ENCODE measurements around the gene TMEM98.
"Not testable (repeated sequence)": the region's sequence is repeated elsewhere in the genome, so short reads cannot be mapped to it uniquely, and the experiment has no call there.

TMEM98 gene, protein sequence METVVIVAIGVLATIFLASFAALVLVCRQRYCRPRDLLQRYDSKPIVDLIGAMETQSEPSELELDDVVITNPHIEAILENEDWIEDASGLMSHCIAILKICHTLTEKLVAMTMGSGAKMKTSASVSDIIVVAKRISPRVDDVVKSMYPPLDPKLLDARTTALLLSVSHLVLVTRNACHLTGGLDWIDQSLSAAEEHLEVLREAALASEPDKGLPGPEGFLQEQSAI

DNA sequence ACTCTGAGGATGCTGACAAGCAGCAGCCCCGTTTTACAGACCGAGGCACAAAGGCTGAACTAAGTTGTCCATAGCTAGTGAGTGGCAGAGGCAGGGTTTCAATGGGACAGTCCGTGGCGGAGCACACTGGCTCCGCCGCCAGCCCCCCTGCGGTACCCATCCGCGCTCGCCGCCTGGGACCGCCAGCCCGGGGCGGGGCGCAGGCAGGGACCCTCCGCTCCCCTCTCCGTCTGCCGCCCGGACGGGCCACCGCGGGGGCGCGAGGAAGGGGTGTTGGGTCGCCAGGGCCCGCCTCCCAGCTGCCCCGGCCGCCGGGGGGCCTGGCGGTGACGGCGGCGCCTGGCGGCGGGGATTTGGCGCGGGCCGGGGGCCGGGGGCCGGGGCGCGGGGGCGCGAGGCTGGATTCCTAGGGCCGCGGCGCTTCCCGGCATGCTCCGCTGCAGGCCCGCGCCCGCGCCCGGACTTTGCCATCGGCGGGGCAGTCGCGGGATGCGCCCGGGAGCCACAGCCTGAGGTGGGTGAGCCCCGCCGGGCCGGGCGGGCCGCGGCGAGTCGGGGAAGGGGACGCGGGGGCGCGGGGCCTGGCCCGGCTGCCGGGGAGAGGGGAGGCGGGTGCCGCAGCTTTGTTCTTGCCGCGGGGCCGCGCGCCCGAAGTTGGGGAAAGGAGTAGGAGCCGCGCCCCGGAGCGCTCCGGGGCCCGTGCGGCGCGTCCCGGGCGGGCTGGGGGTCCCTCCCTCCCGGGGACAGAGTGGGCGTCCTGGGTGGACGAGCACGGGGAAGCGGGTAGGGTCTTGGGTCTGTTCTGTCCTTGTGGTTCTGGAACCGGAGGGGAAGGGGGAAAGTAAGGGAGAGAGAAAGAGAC, at the start of gene TMEM98:
Gene TMEM98 (plus strand): TSS at position 430 of the 862 bp plus-strand sequence. CDS start 3,376 bp downstream, outside the sequence.
- Histone ChIP-seq H3K27ac (ENCODE audit: low read depth, low read length) (peak within 1 kb of the TSS; percentile 5), H3K27me3 (ENCODE audit: control insufficient read depth, insufficient read depth, low read length) (peaks cover 6% of the 10 kb centered on the region; the same call in 1 of the 2 replicates), H3K4me3 (ENCODE audit: low read depth, low read length) (peak within 1 kb of the TSS; percentile 84), H3K4me1 (ENCODE audit: control insufficient read depth, insufficient read depth, low read length) (peaks cover 17% of the 10 kb centered on the region), H3K9me3 (ENCODE audit: control insufficient read depth, insufficient read depth, low read length) (no peaks in the 10 kb centered on the region), H3K9ac (ENCODE audit: low read depth, low read length) (peak within 1 kb of the TSS; percentile 76), H3K36me3 (ENCODE audit: control insufficient read depth, insufficient read depth, low read length) (peaks cover 15% of the 10 kb centered on the region)

DNA sequence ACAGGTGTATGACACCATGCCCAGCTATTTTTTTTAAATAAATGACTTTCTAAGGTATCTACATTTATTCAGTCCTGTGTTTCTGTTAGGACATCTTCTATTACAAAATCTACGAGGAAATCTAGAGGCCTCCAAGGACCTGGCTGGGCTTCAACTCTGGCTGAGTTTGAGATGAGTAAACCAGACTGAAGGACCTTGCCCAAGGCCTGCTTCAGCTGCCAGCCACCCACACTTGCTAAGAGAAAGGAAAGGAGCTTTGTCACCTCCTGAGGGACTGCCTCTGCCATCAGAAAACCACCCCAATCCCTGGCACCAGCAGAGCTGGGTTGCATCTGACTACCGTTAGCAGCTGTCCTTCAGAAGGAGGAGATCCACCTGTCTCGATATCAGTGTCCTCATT, 49.7 kb upstream of the TMEM98 start:
- H3K4me3 ChIP-seq (ENCODE audit: low read depth, low read length) = no peak overlapping the region

DNA sequence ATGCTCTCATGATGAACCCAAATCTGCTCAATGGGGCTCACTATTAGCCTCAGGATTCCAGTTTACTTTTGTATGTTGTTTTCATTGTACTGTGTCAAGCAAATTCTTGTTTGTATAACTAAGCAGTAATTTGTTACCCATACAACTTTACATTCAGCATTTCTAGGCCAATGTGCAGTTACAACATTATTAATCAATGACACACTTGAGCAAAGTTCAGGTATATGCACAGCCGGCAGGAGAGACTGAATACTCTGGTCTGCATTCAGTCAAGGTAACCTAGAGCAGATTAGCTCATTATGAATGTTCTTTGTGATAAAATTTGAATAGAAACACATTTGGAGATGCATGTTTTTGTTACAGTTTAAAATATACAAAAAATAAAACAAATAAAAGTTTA, 48.8 kb upstream of the TMEM98 start:
- no peak overlapping the region for H3K9ac ChIP-seq (ENCODE audit: low read depth, low read length)
- no peaks in the 10 kb centered on the region for H3K9me3 ChIP-seq (ENCODE audit: control insufficient read depth, insufficient read depth, low read length)
- H3K27me3 ChIP-seq (ENCODE audit: control insufficient read depth, insufficient read depth, low read length) = no peaks in the 10 kb centered on the region
- H3K4me3 ChIP-seq (ENCODE audit: low read depth, low read length) = no peak overlapping the region
- H3K36me3 ChIP-seq (ENCODE audit: control insufficient read depth, insufficient read depth, low read length) = 0 out of 2 replicates have a peak, but pooled peaks cover 3% of the 10 kb centered on the region
- no peak overlapping the region for H3K27ac ChIP-seq (ENCODE audit: low read depth, low read length)
- H3K4me1 ChIP-seq (ENCODE audit: control insufficient read depth, insufficient read depth, low read length) = peaks cover 10% of the 10 kb centered on the region

More for the DNA sequence above, 49.7 kb upstream of the TMEM98 start:
- H3K9me3 ChIP-seq (ENCODE audit: control insufficient read depth, insufficient read depth, low read length) = no peaks in the 10 kb centered on the region
- no peaks in the 10 kb centered on the region for H3K27me3 ChIP-seq (ENCODE audit: control insufficient read depth, insufficient read depth, low read length)
- H3K36me3 ChIP-seq (ENCODE audit: control insufficient read depth, insufficient read depth, low read length) = 0 out of 2 replicates have a peak, but pooled peaks cover 3% of the 10 kb centered on the region
- peaks cover 10% of the 10 kb centered on the region for H3K4me1 ChIP-seq (ENCODE audit: control insufficient read depth, insufficient read depth, low read length)
- no peak overlapping the region for H3K27ac ChIP-seq (ENCODE audit: low read depth, low read length)
- H3K9ac ChIP-seq (ENCODE audit: low read depth, low read length) = no peak overlapping the region

DNA sequence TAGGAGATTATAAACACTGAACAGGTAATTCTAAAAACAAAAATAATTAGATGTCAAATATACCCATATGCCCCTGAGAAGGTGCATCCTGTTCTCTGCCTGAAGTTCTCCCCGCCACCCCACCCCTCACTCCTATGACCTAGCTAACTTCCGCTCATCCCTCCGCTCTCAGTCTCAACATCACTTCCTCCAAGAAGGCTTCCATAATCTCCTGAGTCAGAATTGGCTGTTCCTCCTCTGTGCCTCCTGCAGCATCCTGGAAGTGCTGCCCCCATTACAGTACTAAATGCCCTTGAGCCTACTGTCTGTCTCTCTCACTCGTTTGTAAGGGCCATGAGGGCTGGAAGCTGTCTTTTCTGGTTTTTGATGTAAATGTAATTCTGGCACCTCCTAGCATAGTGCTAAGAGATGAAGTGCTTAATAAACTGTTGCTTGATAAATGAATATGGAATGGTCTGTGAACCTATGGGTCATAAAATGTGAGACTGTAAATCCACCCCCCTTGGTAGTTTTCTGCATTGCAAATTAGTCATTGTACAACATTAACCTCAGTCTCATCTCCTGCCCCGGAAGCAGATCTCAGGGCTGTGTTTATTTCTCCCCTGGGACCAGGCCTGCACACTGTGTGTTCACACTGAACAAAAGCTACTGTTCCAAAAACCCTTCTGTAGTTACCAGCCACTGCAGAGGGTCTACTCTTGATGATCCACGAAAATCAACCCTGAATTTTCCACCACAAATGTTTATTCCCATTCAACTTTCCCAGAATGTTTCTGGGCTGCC, 47.1 kb upstream of the TMEM98 start:
- peaks cover 6% of the 10 kb centered on the region for H3K4me1 ChIP-seq (ENCODE audit: control insufficient read depth, insufficient read depth, low read length)
- no peak overlapping the region for H3K27ac ChIP-seq (ENCODE audit: low read depth, low read length)
- H3K9me3 ChIP-seq (ENCODE audit: control insufficient read depth, insufficient read depth, low read length) = no peaks in the 10 kb centered on the region
- H3K4me3 ChIP-seq (ENCODE audit: low read depth, low read length) = no peak overlapping the region
- no peak overlapping the region for H3K9ac ChIP-seq (ENCODE audit: low read depth, low read length)
- no peaks in the 10 kb centered on the region for H3K27me3 ChIP-seq (ENCODE audit: control insufficient read depth, insufficient read depth, low read length)
- H3K36me3 ChIP-seq (ENCODE audit: control insufficient read depth, insufficient read depth, low read length) = no peaks in the 10 kb centered on the region

DNA sequence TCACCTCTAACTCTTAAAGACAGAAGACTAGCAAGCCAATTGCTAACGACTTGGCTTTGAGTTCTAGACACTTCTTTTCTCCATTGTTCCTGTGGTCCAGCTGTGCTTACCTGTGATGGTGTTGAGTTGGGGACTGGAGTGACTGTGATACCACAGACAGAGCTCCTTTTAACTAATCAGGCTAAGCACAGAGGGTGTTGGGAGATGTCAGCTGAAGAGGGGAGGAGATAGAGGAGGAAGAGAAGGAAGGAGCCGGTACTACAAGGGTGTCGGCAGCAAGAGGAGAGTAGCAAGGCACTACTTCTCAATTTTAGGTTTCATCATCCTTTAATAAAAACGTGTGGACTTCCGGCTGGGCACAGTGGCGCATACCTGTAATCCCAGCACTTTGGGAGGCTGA, 45.9 kb upstream of the TMEM98 start:
- Histone ChIP-seq H3K9ac (ENCODE audit: low read depth, low read length) (no peak overlapping the region), H3K4me3 (ENCODE audit: low read depth, low read length) (no peak overlapping the region), H3K36me3 (ENCODE audit: control insufficient read depth, insufficient read depth, low read length) (no peaks in the 10 kb centered on the region), H3K27me3 (ENCODE audit: control insufficient read depth, insufficient read depth, low read length) (no peaks in the 10 kb centered on the region), H3K9me3 (ENCODE audit: control insufficient read depth, insufficient read depth, low read length) (no peaks in the 10 kb centered on the region), H3K27ac (ENCODE audit: low read depth, low read length) (no peak overlapping the region), H3K4me1 (ENCODE audit: control insufficient read depth, insufficient read depth, low read length) (peaks cover 6% of the 10 kb centered on the region)

DNA sequence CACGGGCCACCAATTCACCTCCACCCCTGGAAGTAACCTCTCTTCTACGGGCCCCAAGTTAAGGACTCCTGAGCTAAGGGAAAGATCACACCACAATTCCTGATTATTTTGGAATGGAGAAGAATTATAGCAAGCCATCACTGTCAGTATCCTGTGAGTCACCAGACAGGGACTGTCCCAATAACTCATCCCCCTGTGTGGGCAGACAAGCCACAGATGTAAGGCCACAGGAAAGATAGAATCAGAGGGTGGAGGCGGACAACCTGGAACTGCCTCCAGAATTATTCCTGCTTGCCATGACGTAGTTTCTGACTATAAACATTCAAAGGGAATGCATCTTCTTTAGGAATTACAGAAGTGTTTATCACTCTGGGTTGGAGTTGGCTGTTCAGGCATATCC, 45.2 kb upstream of the TMEM98 start:
- no peak overlapping the region for H3K27ac ChIP-seq (ENCODE audit: low read depth, low read length)

DNA sequence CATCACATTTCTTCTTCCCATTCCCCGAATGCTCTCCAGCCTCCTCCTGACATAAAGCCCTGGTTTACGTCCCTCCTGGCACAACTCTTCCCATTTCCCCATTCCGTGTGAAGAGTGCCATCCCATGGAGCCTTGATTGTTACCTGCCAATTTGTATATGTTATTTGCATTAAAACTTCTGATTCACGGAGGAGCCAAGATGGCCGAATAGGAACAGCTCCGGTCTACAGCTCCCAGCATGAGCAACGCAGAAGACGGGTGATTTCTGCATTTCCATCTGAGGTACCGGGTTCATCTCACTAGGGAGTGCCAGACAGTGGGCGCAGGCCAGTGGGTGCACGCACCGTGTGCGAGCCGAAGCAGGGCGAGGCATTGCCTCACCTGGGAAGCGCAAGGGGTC, 41.0 kb upstream of the TMEM98 start:
- H3K36me3 ChIP-seq (ENCODE audit: control insufficient read depth, insufficient read depth, low read length); H3K4me1 ChIP-seq (ENCODE audit: control insufficient read depth, insufficient read depth, low read length); H3K9ac ChIP-seq (ENCODE audit: low read depth, low read length); H3K27me3 ChIP-seq (ENCODE audit: control insufficient read depth, insufficient read depth, low read length); H3K9me3 ChIP-seq (ENCODE audit: control insufficient read depth, insufficient read depth, low read length); H3K27ac ChIP-seq (ENCODE audit: low read depth, low read length); H3K4me3 ChIP-seq (ENCODE audit: low read depth, low read length): not testable (repeated sequence)

More for the DNA sequence above, 45.2 kb upstream of the TMEM98 start:
- Histone ChIP-seq H3K9ac (ENCODE audit: low read depth, low read length) (no peak overlapping the region), H3K9me3 (ENCODE audit: control insufficient read depth, insufficient read depth, low read length) (no peaks in the 10 kb centered on the region), H3K36me3 (ENCODE audit: control insufficient read depth, insufficient read depth, low read length) (no peaks in the 10 kb centered on the region), H3K27me3 (ENCODE audit: control insufficient read depth, insufficient read depth, low read length) (no peaks in the 10 kb centered on the region), H3K4me3 (ENCODE audit: low read depth, low read length) (no peak overlapping the region), H3K4me1 (ENCODE audit: control insufficient read depth, insufficient read depth, low read length) (peaks cover under 1% of the 10 kb centered on the region; the same call in 1 of the 2 replicates)

DNA sequence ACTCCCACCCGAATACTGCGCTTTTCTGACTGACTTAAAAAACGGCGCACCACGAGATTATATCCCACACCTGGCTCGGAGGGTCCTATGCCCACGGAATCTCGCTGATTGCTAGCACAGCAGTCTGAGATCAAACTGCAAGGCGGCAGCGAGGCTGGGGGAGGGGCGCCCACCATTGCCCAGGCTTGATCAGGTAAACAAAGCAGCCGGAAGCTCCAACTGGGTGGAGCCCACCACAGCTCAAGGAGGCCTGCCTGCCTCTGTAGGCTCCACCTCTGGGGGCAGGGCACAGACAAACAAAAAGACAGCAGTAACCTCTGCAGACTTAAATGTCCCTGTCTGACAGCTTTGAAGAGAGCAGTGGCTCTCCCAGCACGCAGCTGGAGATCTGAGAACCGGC, 40.5 kb upstream of the TMEM98 start:
- H3K9ac ChIP-seq (ENCODE audit: low read depth, low read length); H3K4me3 ChIP-seq (ENCODE audit: low read depth, low read length); H3K9me3 ChIP-seq (ENCODE audit: control insufficient read depth, insufficient read depth, low read length); H3K27ac ChIP-seq (ENCODE audit: low read depth, low read length); H3K36me3 ChIP-seq (ENCODE audit: control insufficient read depth, insufficient read depth, low read length); H3K27me3 ChIP-seq (ENCODE audit: control insufficient read depth, insufficient read depth, low read length); H3K4me1 ChIP-seq (ENCODE audit: control insufficient read depth, insufficient read depth, low read length): not testable (repeated sequence)

DNA sequence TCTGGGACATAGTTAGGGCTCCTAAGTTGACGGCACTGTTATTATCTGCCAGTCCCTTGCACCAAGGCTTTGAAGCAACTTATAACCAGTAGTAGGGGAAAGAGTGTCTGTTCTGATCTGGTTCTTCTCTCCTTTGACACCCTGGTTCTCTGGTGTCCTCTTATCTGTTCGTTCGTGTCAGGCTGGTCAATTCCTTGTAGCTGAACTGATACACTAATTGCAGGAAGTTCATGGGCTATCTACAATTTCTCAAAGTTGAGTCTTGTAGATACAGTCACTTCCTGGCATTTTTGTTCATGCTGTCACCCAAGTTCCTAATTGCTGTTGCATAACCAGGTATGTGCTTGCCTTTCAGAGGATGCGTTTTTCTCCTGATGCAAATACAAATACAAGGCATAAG, 33.7 kb upstream of the TMEM98 start:
- Histone ChIP-seq H3K4me1 (ENCODE audit: control insufficient read depth, insufficient read depth, low read length) (no peaks in the 10 kb centered on the region), H3K27me3 (ENCODE audit: control insufficient read depth, insufficient read depth, low read length) (no peaks in the 10 kb centered on the region), H3K9ac (ENCODE audit: low read depth, low read length) (no peak overlapping the region), H3K36me3 (ENCODE audit: control insufficient read depth, insufficient read depth, low read length) (no peaks in the 10 kb centered on the region), H3K27ac (ENCODE audit: low read depth, low read length) (no peak overlapping the region), H3K4me3 (ENCODE audit: low read depth, low read length) (no peak overlapping the region), H3K9me3 (ENCODE audit: control insufficient read depth, insufficient read depth, low read length) (no peaks in the 10 kb centered on the region)

DNA sequence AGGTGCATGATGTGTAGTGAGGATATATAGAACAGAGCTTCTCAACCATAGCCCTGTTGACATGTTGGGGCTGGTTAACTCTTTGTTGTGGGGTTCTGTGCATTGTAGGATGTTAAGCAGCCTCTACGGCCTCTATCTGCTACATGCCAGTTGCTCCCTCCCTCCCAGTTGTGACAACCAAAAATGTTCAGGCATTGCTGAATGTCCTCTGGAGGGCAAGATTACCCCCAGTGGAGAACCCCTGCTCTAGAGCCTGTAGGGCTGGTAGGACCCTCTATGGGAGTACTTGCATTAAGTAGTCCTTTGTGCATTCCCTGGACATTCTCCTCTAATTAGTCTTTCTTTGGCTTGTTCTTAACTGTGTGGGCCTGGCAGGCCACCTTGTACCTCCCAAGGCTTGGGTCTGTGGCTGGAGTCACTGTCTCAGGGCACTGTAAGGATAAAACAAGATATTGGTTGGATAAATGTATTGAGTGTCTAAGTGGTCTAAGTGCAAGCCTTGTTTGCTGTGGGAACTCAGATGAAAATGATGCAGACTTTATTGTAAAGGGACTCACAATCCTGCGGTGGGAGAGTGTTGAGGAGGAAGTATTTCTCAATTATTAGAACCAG, 31.2 kb upstream of the TMEM98 start:
- H3K9ac ChIP-seq (ENCODE audit: low read depth, low read length) = no peak overlapping the region
- no peaks in the 10 kb centered on the region for H3K36me3 ChIP-seq (ENCODE audit: control insufficient read depth, insufficient read depth, low read length)
- H3K9me3 ChIP-seq (ENCODE audit: control insufficient read depth, insufficient read depth, low read length) = peaks cover 5% of the 10 kb centered on the region; the same call in 1 of the 2 replicates
- H3K4me3 ChIP-seq (ENCODE audit: low read depth, low read length) = no peak overlapping the region
- H3K4me1 ChIP-seq (ENCODE audit: control insufficient read depth, insufficient read depth, low read length) = no peaks in the 10 kb centered on the region
- H3K27ac ChIP-seq (ENCODE audit: low read depth, low read length) = no peak overlapping the region
- H3K27me3 ChIP-seq (ENCODE audit: control insufficient read depth, insufficient read depth, low read length) = no peaks in the 10 kb centered on the region

All from HUES48 (cell line).